H1 (cell line): ENCODE measurements around the gene HRH4. TPM values are rescaled to one million over a fixed set of nuclear protein-coding genes. Genes with fewer than 3 reads are reported as not detected.

Experiments
- CTCF ChIA-PET: fragments of 300-600 bp; sonication (Branson Sonifier 250); formaldehyde crosslinking; loops from one replicate; lab custom pipeline; 2021; ENCODE audit not compliant: partially characterized antibody; lab: Charles Lee
- POLR2A ChIA-PET: fragments of 300-600 bp; sonication (Branson Sonifier 250); formaldehyde crosslinking; loops from one replicate; lab custom pipeline; 2021; ENCODE audit warnings: inconsistent platforms; ENCODE audit not compliant: partially characterized antibody; lab: Charles Lee
- DNase-seq, 2 experiments: peaks; one replicate each; pipeline versions ENCODE4 v3.0.0 to v3.0.0-alpha.2; 2010 to 2022; ENCODE audit warnings: low spot score in 2 of 2, low read depth in 1 of 2, mixed read lengths in 1 of 2
- FAIRE-seq: peaks from 2 replicates; lab custom pipeline; 2011; peaks lifted over from hg19 to GRCh38; lab: Jason Lieb, UNC
- H2AFZ ChIP-seq: 2 replicates; pipeline ENCODE4 v1.8.1; 2012; ENCODE audit warnings: low read length, inconsistent platforms
- H2AK5ac ChIP-seq: 2 replicates; pipeline ENCODE4 v1.6.1; 2013; ENCODE audit warnings: low read depth, low read length
- H2BK120ac ChIP-seq: replicated peaks from 2 replicates; pipeline ENCODE3; 2013; ENCODE audit warnings: low read depth, low read length, inconsistent platforms
- H2BK12ac ChIP-seq: 2 replicates; pipeline ENCODE4 v1.6.1; 2013; ENCODE audit warnings: low read depth, low read length
- H2BK15ac ChIP-seq: 2 replicates; pipeline ENCODE4 v1.6.1; 2013; ENCODE audit warnings: low read length
- H2BK20ac ChIP-seq: 2 replicates; pipeline ENCODE4 v1.6.1; 2013; ENCODE audit warnings: low read length
- H2BK5ac ChIP-seq: 2 replicates; pipeline ENCODE4 v1.6.1; 2013; ENCODE audit warnings: low read depth, low read length
- H3K14ac ChIP-seq: 2 replicates; pipeline ENCODE4 v1.6.1; 2013; ENCODE audit warnings: inconsistent platforms; ENCODE audit not compliant: insufficient read length
- H3K18ac ChIP-seq: 2 replicates; pipeline ENCODE4 v1.6.1; 2013; ENCODE audit warnings: low read length; ENCODE audit errors: extremely low read depth
- H3K23ac ChIP-seq: 2 replicates; pipeline ENCODE4 v1.6.1; 2013; ENCODE audit warnings: inconsistent platforms; ENCODE audit not compliant: insufficient read length
- H3K23me2 ChIP-seq: 2 replicates; pipeline ENCODE4 v1.6.1; 2013; ENCODE audit warnings: low read depth, low read length
- H3K27ac ChIP-seq: 2 replicates; pipeline ENCODE4 v1.6.1; 2011; ENCODE audit warnings: low read depth, low read length, inconsistent platforms
- H3K27me3 ChIP-seq, 4 experiments: replicated peaks in 1 of 4; 1 replicate in 1 of 4; 2 replicates in 3 of 4; pipeline versions ENCODE4 v1.6.1 to v1.8.1; 2011 to 2013; ENCODE audit warnings: low read length in 3 of 4, mild to moderate bottlenecking in 3 of 4, inconsistent platforms in 2 of 4, mixed read lengths in 2 of 4, moderate library complexity in 1 of 4; ENCODE audit not compliant: control insufficient read depth in 3 of 4, insufficient read depth in 3 of 4; ENCODE audit errors: extremely low read depth in 1 of 4
- H3K36me3 ChIP-seq, 4 experiments: 2 replicates each; pipeline versions ENCODE4 v1.6.1 to v1.8.1; 2011 to 2013; ENCODE audit warnings: mild to moderate bottlenecking in 4 of 4, low read length in 3 of 4, moderate library complexity in 2 of 4, control low read depth in 1 of 4, inconsistent platforms in 1 of 4; ENCODE audit not compliant: insufficient read depth in 4 of 4, control insufficient read depth in 2 of 4
- H3K4ac ChIP-seq: replicated peaks from 2 replicates; pipeline ENCODE3; 2013; ENCODE audit warnings: low read length, low read depth, mixed read lengths, inconsistent platforms; ENCODE audit not compliant: insufficient read length
- H3K4me1 ChIP-seq, 4 experiments: replicated peaks in 1 of 4; 1 replicate in 1 of 4; 2 replicates in 3 of 4; pipeline versions ENCODE4 v1.6.1 to v1.8.1; 2011 to 2013; ENCODE audit warnings: low read length in 3 of 4, inconsistent platforms in 2 of 4, mixed read lengths in 1 of 4; ENCODE audit not compliant: insufficient read depth in 4 of 4, control insufficient read depth in 3 of 4
- H3K4me2 ChIP-seq, 2 experiments: 2 replicates each; pipeline versions ENCODE4 v1.6.1 to v1.8.1; 2011 to 2013; ENCODE audit warnings: low read depth in 2 of 2, low read length in 2 of 2, control low read depth in 1 of 2, inconsistent platforms in 1 of 2, mild to moderate bottlenecking in 1 of 2; ENCODE audit not compliant: insufficient read depth in 1 of 2
- H3K4me3 ChIP-seq, 4 experiments: fragments of 200-600, 300-600 bp in 1 of 4; sonication (generic), shearing (Covaris generic), sonication (Bioruptor Twin) in 1 of 4; 2 replicates each; pipeline versions ENCODE4 v1.5.1 to v1.8.1; 2011 to 2016; ENCODE audit warnings: low read length in 4 of 4, low read depth in 3 of 4, control low read depth in 2 of 4, inconsistent platforms in 2 of 4, mild to moderate bottlenecking in 2 of 4, mixed read lengths in 1 of 4, moderate library complexity in 1 of 4; ENCODE audit not compliant: insufficient read depth in 2 of 4; ENCODE audit errors: extremely low read depth in 1 of 4
- H3K56ac ChIP-seq: replicated peaks from 2 replicates; pipeline ENCODE3; 2013; ENCODE audit warnings: low read depth, mild to moderate bottlenecking, mixed read lengths, low read length, inconsistent platforms; ENCODE audit not compliant: insufficient read length
- H3K79me1 ChIP-seq: 2 replicates; pipeline ENCODE4 v1.6.1; 2013; ENCODE audit warnings: low read depth, low read length, control low read depth
- H3K79me2 ChIP-seq, 2 experiments: 2 replicates each; pipeline versions ENCODE4 v1.6.1 to v1.8.1; 2012 to 2013; ENCODE audit warnings: low read length in 2 of 2, mild to moderate bottlenecking in 2 of 2, inconsistent platforms in 1 of 2; ENCODE audit not compliant: insufficient read depth in 2 of 2, control insufficient read depth in 1 of 2
- H3K9ac ChIP-seq, 4 experiments: replicated peaks in 1 of 4; 1 replicate in 1 of 4; 2 replicates in 3 of 4; pipeline versions ENCODE4 v1.6.1 to v1.8.1; 2011 to 2013; ENCODE audit warnings: low read depth in 3 of 4, low read length in 3 of 4, control low read depth in 2 of 4, mild to moderate bottlenecking in 2 of 4, moderate library complexity in 2 of 4, inconsistent platforms in 1 of 4; ENCODE audit errors: extremely low read depth in 1 of 4
- H3K9me3 ChIP-seq, 2 experiments: 2 replicates each; pipeline versions ENCODE4 v1.6.1 to v1.8.1; 2012 to 2013; ENCODE audit warnings: mild to moderate bottlenecking in 2 of 2, moderate library complexity in 2 of 2, control low read depth in 1 of 2, inconsistent platforms in 1 of 2, low read depth in 1 of 2, low read length in 1 of 2, mixed read lengths in 1 of 2; ENCODE audit not compliant: insufficient read depth in 2 of 2
- H4K20me1 ChIP-seq, 2 experiments: replicated peaks in 1 of 2; 2 replicates each; pipeline versions ENCODE3 to v1.8.1; 2011 to 2013; ENCODE audit warnings: inconsistent platforms in 2 of 2, low read length in 2 of 2, mild to moderate bottlenecking in 1 of 2; ENCODE audit not compliant: insufficient read depth in 2 of 2, control insufficient read depth in 1 of 2
- H4K5ac ChIP-seq: 2 replicates; pipeline ENCODE4 v1.6.1; 2013; ENCODE audit warnings: low read length, low read depth, mixed read lengths, inconsistent platforms; ENCODE audit not compliant: insufficient read length
- H4K8ac ChIP-seq: 2 replicates; pipeline ENCODE4 v1.8.0; 2013; ENCODE audit warnings: mild to moderate bottlenecking, moderate library complexity, low read length, inconsistent platforms; ENCODE audit not compliant: insufficient read depth; ENCODE audit errors: extremely low read depth
- H4K91ac ChIP-seq: replicated peaks from 2 replicates; pipeline ENCODE3; 2013; ENCODE audit warnings: low read length, mixed read lengths, inconsistent platforms; ENCODE audit not compliant: insufficient read length
- CEBPB ChIP-seq: IDR thresholded peaks from 2 replicates; pipeline ENCODE4 v1.6.1; 2012; ENCODE audit warnings: low read depth, low read length
- HDAC6 ChIP-seq: IDR thresholded peaks from one replicate; pipeline ENCODE4 v1.7.1; 2012; ENCODE audit warnings: low read depth, mild to moderate bottlenecking, inconsistent platforms, low read length, moderate library complexity
- JUN ChIP-seq: IDR thresholded peaks from 2 replicates; pipeline ENCODE4 v1.6.1; 2011; ENCODE audit warnings: low read depth, mild to moderate bottlenecking, improper control_type of control experiment, low read length
- JUND ChIP-seq: IDR thresholded peaks from 2 replicates; pipeline ENCODE4 v1.6.1; 2011; ENCODE audit warnings: mild to moderate bottlenecking, improper control_type of control experiment, low read length
- RBBP5 ChIP-seq: IDR thresholded peaks from 2 replicates; pipeline ENCODE4 v1.7.1; 2012; ENCODE audit warnings: low read depth, mild to moderate bottlenecking, inconsistent platforms, low read length, moderate library complexity, borderline replicate concordance
- TCF12 ChIP-seq: IDR thresholded peaks from 2 replicates; pipeline ENCODE4 v1.6.1; 2011; ENCODE audit warnings: low read depth, mild to moderate bottlenecking, low read length
- WGBS, 2 experiments: shearing (Covaris generic) in 1 of 2; methylation state at CpG; one replicate each; pipeline versions ENCODE4 v1.1.6 to v1.1.7; 2013 to 2015; ENCODE audit warnings: low lambda C conversion rate in 2 of 2, mixed read lengths in 2 of 2, inconsistent platforms in 1 of 2, low coverage in 1 of 2, missing lambda C conversion rate in 1 of 2; ENCODE audit not compliant: insufficient replicate concordance in 2 of 2, insufficient coverage in 1 of 2, insufficient read length in 1 of 2; ENCODE audit errors: extremely low coverage in 1 of 2, missing lambda C conversion rate in 1 of 2; 5-methylcytosine and 5-hydroxymethylcytosine counted together
- polyA plus RNA-seq, 7 experiments: library from polyadenylated mRNA; depleted of rRNA in 3 of 7; stranded (reverse) in 5 of 7; unstranded in 2 of 7; fragments of >200 nt in 5 of 7; fragments of 200-250 nt in 2 of 7; gene quantifications; 1 replicate in 5 of 7; 2 replicates in 1 of 7; 4 replicates in 1 of 7; pipeline versions ENCODE4 v1.2.1 to v1.2.3, GENCODE V29; 2011 to 2013; ENCODE audit warnings: missing spikeins in 2 of 7, mixed read lengths in 2 of 7
- total RNA-seq: library from RNA; stranded (reverse); fragmentation: NEBNext Ultra II Directional; extraction: Animal tissue kit (Norgen Biotek cat#: 25700); gene quantifications from 2 replicates; pipeline ENCODE4 v1.2.1, GENCODE V29; 2021
- TF ChIP-seq, protein P1 (sequence below): IDR thresholded peaks from 2 replicates; pipeline ENCODE4 v1.6.1; 2011; ENCODE audit warnings: low read length, improper control_type of control experiment
- TF ChIP-seq, protein P2 (sequence below): IDR thresholded peaks from 2 replicates; pipeline ENCODE4 v1.6.1; 2012; ENCODE audit warnings: inconsistent platforms
- TF ChIP-seq, protein P3 (sequence below): IDR thresholded peaks from 2 replicates; pipeline ENCODE4 v1.6.1; 2011; ENCODE audit warnings: low read depth, mild to moderate bottlenecking, low read length; ENCODE audit not compliant: insufficient read depth
- TF ChIP-seq, protein P4 (sequence below): IDR thresholded peaks from 2 replicates; pipeline ENCODE4 v1.6.1; 2012; ENCODE audit warnings: inconsistent platforms

Gene HRH4
- total and polyA plus RNA-seq, 2 of the 8 experiments (the other 6 are each of a cell fraction or from before 2014, with no cell fraction given): 0.03 TPM; not detected in 1

DNA sequence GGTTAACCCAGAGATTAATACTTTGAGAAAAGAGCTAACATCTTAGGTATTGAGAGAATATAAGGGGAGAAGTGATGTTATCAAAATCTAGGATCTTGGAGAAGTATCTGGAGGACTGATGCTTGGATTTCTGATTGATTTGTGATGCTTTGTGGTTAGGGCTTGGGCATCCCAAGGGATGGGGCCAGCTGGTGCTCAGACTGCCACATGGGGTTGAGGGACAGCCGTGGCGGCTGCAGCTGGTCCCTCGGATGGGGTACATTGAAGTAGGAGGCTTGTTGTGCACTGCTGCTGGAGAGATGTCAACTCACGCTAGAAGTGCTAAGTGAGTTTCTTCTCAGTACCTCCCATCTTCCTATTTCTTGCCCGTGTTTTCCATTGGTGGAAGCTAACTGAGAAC, 22.4 kb downstream of the HRH4 start:
- no peak overlapping the region for H4K91ac ChIP-seq
- no peak for FAIRE-seq
- no peak overlapping the region for H3K4ac ChIP-seq
- H3K23ac ChIP-seq: no peak overlapping the region
- no peaks in the 10 kb centered on the region for H3K23me2 ChIP-seq
- no peak overlapping the region for H2BK120ac ChIP-seq
- no peak overlapping the region for H2BK12ac ChIP-seq
- no peak overlapping the region for H2BK15ac ChIP-seq
- no peaks in the 10 kb centered on the region for H3K27me3 ChIP-seq
- H2AK5ac ChIP-seq: no peak overlapping the region
- no peaks in the 10 kb centered on the region for H3K4me1 ChIP-seq
- no peaks in the 10 kb centered on the region for H3K79me2 ChIP-seq
- ChIA-PET POLR2A (interaction anchor here (1.1 kb wide), 1 partner anchor 70 kb away, joined by 3 read pairs; no protein-coding TSS in a partner anchor), CTCF (interaction anchor here (0.7 to 8.9 kb wide), 6 partner anchors 14 to 306 kb away, joined by 3 to 101 read pairs (median 3); no protein-coding TSS in a partner anchor)
- H3K14ac ChIP-seq: no peak overlapping the region
- no peak overlapping the region for H2AFZ ChIP-seq
- H2BK5ac ChIP-seq: no peak overlapping the region
- no peaks in the 10 kb centered on the region for H4K20me1 ChIP-seq
- TF ChIP-seq JUN (no peak), TCF12 (no peak), HDAC6 (no peak), RBBP5 (no peak), JUND (no peak), CEBPB (no peak)
- TF ChIP-seq, protein P1, sequence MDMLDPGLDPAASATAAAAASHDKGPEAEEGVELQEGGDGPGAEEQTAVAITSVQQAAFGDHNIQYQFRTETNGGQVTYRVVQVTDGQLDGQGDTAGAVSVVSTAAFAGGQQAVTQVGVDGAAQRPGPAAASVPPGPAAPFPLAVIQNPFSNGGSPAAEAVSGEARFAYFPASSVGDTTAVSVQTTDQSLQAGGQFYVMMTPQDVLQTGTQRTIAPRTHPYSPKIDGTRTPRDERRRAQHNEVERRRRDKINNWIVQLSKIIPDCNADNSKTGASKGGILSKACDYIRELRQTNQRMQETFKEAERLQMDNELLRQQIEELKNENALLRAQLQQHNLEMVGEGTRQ: no peak
- TF ChIP-seq, protein P2, sequence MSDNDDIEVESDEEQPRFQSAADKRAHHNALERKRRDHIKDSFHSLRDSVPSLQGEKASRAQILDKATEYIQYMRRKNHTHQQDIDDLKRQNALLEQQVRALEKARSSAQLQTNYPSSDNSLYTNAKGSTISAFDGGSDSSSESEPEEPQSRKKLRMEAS: no peak
- TF ChIP-seq, protein P3, sequence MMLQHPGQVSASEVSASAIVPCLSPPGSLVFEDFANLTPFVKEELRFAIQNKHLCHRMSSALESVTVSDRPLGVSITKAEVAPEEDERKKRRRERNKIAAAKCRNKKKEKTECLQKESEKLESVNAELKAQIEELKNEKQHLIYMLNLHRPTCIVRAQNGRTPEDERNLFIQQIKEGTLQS: no peak
- TF ChIP-seq, protein P4, sequence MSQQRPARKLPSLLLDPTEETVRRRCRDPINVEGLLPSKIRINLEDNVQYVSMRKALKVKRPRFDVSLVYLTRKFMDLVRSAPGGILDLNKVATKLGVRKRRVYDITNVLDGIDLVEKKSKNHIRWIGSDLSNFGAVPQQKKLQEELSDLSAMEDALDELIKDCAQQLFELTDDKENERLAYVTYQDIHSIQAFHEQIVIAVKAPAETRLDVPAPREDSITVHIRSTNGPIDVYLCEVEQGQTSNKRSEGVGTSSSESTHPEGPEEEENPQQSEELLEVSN: no peak
- TF ChIP-seq, all 59 proteins: peak for 0
- no peak overlapping the region for H3K4me2 ChIP-seq
- H3K56ac ChIP-seq: no peak overlapping the region
- H3K4me3 ChIP-seq: no peak overlapping the region
- no peak overlapping the region for H3K27ac ChIP-seq
- H3K79me1 ChIP-seq: no peaks in the 10 kb centered on the region
- DNase-seq: no peak
- 91% methylated on average over 5 of the region's 5 CpGs; no CpG with 5 or more reads in 1 of the 2 experiments for WGBS, 2 experiments
- H3K36me3 ChIP-seq: no peaks in the 10 kb centered on the region
- no peak overlapping the region for H3K9ac ChIP-seq
- no peak overlapping the region for H3K18ac ChIP-seq
- H4K5ac ChIP-seq: no peak overlapping the region
- H4K8ac ChIP-seq: no peak overlapping the region
- H2BK20ac ChIP-seq: no peak overlapping the region
- no peaks in the 10 kb centered on the region for H3K9me3 ChIP-seq
